HG03066 (cell line): ENCODE data around the gene ZNF185.

Experiments
- ATAC-seq: cut with Tn5 transposase; IDR thresholded peaks from one replicate; pipeline ENCODE4 v1.9.1; 2021; ENCODE audit warnings: low read depth; ENCODE audit not compliant: unreplicated experiment

The ZNF185 gene

DNA sequence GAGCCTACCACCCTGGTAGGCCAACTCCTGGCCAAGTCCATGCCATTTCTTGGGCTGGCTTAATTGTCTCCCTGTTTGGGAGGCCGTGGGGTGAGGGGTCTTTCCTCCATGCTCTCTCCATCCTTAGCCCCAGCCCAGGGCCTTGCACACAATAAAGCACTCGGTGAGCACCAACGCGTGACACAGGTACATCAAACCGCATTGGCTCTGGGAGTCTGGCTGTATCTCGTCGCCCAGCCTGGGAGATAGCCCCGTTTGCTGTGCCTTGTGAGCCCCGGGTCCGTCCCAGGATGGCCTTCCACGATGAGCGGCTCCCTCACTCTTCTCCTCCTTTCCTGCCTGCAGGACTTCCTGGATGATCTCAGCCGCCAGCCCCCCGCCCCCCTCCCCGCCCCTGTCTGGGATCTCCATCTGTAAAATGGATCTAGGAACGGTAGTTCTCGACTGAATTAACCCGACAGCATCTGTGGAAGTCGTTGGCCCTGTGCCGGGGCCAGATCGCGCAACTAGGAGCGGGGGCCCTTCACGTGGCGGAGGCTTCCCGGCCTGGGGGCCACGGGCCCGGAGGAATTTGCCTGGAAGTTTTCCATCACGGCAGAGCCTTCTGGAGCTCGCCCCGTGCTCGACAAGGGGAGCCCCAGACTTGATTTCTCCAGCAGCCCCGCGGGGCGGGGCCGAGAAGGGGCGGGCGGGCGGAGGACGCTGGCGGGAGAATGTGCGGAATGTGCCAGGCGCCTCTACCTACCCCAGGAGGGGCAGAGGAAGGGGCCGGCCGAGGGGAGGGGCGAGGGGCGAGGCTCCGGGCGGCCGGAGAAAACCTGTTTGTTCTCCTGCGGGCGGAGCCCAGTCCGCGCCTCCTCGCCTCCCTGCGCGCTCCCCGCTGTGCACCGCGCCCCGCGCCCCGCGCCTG lies at the start of gene ZNF185:
TSS of gene ZNF185 (plus strand) at position 846 of the 910 bp plus-strand sequence. CDS start 16,423 bp downstream, outside the sequence.
- ATAC-seq: no peak

DNA sequence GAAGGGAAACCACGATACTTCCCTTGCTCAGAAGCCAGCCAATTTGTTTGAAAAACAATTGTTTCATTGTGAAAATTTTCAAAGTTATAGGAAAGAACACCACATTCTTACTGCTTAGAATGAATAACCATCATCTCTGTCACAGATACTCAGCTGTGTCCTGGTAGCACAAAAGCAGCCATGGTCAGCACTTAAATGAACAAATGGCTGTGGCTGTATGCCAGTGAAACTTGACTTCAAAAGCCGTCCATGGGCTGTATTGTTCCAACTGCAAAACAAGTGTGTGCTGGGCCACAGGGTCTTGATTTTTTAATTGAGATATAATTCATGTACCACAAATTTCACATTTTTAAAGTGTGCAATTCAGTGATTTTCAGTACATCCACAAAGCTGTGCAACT lies 47.4 kb upstream of the ZNF185 start:
- ATAC-seq: no peak

DNA sequence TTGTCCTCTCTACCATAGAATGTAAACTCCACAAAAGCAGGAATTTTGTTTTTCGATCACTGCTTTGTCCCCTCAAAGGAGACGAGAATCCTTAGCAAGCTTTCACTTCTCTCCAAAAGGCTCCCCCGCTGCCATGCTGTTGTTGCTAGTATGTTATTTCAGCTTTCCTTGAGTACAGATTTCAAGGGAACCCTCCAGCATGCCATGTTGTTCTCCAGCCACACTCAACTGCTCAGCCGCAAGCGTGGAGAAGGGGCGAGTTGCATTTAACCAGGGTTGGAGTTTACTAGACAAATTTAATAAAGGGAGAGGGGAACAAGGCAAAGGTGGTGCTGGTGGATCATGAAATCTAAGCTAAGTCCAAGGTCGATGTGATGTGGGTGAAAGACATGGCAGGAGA lies 43.9 kb upstream of the ZNF185 start:
- ATAC-seq: no peak

DNA sequence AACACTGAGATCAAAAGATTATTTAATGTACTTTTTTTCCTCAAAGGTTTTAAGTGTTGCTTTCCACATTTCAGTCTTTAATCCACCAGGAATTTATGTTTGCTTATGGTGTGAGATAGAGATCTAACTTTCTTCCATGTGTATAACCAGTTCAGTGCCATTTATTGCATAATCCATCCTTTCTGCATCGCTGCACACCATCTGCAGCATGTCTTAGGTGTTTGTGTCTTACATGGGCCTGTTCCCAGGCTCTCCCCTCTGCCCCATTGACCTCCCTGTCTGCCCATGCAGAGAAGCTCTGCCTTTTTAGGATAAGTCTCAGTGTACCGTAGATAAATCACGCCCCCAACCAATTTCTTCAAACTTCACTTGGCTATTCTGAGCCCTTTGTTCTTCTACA lies 36.8 kb upstream of the ZNF185 start:
- ATAC-seq: no peak

DNA sequence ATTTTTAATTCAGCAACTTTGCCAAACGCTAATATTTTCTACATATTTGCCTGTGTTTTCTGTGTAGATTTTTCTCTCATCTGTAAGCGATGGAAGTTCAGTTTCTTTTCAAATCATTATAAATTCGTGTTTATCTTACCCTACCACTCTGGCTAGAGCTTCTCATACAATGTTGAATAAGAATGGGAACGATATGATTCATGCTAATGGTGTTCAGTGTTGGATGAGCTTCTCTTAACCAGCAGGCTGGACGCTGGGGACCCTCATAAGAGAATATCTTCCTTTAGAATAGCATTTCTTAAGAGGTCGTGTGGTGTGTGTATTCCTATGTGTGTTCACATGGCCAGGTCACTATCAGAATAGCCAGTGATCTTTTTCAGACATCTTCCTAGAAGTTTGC lies 36.0 kb upstream of the ZNF185 start:
- ATAC-seq: no peak

DNA sequence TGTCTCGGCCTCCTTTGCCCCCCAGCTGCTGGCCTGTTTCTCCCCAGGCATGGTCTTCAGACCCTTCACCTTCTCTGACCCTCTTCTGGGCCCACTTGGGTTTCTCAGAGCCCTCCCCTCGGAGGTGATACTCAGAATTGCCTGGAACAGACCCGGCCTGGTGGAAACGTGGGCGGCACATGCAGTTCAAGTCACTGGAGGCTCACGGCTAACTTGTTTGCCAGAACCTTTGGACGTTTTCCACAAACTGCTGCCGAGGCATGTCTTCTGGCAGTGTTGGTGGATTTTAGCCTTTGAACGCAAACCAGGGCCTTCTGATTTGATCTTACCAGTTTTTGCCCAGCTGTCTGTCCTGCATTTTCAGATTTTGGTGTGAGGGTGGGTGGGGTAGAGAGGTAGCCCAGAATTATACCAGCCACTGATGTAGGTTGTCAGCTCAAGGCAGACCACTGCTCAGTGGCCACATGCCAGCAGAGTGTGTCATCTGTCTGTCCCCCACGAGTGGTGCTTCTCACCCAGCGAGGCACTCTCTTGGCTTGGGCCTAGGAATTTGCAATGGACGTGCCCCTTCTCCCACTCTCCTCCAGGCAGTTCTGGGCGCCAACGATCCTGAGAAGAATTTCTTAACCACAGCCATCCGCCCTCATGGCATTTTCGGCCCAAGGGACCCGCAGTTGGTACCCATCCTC lies 32.5 kb upstream of the ZNF185 start:
- no peak for ATAC-seq

DNA sequence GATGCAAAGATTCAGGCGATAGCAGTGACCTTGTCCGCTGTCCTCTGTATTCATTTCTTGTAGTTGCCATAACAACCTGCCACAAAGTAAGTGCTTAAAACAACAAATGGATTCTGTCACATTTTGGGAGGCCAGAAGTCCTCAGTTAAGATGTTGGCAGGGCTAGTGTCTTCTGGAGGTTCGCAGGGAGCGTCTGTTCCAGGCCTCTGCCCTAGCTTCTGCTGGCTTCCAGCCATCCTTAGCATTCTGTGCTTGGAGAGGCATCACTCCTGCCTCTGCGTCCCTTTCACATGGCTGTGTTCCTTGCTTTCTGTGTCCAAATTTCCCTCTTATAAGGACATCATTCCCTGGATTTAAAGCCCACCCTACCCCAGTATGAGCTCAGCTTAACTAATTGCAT lies 31.5 kb upstream of the ZNF185 start:
- no peak for ATAC-seq

DNA sequence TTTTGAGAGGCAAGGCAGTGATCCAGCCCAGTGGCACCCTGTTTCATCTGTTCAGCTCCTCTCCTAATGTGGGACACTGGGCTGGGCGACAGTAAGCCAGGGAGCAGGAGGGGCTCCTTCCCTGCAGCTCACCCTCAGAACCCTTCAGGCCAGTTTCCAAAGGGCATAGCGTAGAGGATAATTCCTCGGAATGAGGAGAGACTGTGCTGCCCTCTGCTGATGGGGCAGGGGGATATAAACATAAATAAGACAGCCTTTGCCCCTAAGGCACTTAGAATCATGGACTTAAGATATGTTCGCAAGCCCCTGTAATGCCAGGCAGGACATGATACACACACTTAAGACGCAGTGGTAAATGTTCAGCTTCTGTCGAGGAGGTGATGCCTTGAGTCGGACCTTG lies 27.9 kb upstream of the ZNF185 start:
- no peak for ATAC-seq

DNA sequence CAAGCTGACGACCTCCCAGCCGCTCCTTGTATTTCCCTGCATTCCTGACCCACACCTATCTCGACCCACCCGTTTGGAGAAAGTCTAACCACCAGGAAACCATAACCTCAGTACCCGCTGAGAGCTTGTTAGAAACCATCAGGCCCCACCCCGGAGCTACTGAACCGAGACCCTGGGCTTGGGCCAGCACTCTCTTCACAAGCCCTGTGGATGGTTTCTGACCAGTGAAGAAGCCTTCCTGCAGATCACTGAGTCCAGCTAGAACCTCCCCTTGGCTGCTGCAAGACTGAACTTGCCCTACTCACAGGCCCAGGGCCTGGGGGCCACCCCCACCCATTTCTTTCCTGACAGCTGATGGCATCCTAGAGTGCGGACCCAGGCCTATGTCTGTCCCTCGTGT lies 26.6 kb upstream of the ZNF185 start:
- ATAC-seq: no peak

DNA sequence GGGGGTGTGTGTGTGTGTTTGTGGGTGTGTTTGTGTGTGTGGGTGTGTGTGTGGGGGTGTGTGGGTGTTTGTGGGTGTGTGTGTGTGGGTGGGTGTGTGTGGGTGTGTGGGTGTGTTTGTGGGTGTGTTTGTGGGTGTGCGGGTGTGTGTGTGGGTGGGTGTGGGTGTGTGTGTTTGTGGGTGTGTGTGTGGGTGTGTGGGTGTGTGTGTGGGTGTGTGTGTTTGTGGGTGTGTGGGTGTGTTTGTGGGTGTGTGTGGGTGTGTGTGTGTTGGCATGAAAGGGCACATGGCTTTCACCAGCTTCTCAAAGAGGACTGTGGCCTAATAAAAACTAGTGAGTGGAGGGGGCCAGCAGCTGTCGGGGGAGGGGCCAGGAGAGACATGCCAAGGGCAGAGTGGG lies 25.3 kb upstream of the ZNF185 start:
- no peak for ATAC-seq

DNA sequence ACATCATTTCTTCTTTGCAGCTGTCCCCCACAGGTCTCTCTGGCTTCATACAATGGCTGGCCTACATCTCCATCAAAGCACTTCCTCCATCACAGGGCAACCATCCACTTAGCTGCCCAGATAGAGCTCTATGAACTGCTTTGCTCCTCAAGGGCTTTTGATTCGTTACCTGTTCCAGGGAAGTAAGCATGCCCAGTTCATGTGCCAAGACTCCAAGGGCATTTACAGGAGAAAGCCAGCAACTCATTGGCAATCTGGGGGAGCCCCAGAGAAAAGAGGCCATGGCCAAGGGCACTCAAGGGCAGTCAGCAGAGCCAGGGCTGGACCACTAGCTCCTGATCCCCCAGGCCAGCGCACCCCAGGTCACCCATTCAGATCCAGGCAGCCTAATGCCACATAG lies 24.5 kb upstream of the ZNF185 start:
- no peak for ATAC-seq

DNA sequence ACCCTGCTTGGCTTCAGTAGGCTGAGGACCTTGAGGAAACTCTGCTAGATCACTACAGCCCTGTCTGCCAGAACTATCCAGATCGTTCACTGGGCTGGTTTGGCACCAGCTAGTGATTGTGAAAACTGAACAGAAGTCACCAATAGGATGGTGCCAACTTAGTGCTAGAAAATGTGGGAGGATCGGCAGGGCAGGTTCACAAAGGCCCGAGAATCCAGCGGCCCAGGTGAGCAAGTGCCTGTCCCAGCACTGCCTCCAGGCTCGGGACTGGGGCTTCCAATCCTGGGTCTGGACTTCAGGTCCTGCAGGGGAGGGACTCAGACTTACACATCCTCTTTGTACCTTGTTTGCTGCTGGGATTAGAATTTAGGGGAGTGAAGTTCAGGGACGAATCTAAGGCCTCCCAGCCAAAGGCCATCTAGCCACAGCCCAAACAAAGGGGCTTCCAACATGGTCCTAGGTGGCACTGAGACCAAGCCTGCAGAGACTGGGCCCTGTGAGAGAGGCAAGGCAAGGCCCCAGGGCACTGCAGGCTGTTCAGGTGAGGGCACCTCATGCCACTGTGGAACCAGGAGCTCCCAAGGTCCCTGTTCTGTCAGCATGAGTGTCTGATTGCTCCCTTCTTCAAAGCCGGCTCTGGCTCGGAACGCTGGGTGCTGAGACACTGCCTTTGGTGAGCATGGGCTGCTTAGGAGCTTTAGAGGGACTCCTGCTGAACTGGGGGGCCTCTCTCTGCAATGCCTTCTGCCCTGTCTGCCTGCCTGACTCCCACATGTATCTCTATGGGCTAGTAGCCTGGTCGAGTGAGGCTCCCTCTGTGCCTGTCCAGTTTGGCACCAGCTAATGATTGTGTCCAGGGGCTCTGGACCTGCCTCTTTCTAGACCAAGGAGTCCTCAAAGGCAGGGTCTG lies 20.7 kb upstream of the ZNF185 start:
- no peak for ATAC-seq

DNA sequence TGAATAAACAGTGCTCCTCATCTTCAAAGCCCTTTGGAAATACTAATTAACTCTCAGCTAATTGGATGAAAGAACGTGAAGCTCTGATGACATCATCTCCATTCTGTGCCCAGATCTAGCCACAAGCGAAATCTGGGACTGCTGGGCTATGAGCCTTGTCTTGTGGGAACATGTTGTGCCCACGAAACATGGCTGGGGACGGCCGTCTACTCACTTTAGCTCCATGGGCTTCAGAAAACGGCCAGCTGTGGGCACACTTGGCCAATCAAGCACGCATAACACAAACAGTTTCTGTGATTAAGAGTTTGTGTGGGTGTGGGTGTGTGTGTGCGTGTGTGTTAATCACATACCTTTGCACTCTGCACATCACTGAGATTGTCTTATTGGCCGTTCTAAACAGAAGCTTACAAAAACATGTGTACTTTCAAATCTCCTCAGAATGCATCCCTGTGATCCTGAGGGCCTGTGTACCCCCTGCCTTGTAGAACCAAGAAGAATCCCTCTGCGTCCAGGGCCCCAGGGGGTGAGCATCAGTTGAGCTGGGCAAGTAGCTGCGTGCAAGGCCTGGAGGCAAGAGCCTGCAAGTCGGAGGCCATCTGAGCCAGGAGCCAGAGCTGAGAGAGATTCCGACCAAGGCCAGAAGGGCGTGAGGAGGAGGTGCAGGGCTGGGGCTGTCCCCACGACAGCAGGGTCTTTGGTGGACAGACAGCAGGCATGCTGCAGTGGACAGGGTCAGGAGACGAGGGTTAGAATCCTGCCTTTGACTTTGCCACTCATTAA lies 18.7 kb upstream of the ZNF185 start:
- no peak for ATAC-seq

DNA sequence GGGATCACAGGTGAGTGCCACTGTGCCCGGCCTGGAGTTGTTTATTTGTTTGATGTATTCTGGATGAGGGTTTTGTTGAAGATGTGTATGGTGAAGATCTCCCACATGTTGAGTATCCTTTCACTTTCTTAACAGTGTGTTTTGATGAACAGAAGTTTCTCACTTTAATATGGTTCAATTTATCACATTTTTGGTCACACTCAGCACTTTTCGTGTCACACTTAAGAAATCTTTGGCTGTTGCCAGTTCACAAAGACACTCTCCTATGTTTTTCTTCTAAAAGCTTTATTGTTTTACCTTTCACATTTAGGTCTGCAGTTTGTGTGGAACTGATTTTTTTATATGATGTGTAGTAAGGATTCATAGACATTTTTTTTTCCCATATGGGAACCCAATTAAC lies 16.6 kb upstream of the ZNF185 start:
- ATAC-seq: no peak

DNA sequence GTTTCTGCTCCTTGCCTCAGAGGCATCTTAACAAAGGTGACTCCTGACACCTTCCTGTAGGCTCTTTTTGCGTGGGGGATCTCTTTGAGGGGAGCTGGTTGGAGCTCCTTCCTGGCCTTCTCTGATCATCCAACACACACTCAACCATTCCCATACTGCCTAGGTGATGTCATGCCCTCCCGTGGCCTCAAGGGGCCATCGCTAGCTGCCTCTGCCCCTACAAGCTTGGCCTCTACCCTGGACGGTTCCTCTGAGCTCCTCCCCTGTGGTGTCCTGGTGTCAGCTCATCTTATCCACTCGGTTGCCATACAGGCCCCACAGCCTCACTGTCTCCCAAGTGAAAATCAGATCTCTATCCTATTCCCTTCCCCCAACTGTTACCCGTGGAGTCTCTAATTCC lies 13.7 kb upstream of the ZNF185 start:
- no peak for ATAC-seq

DNA sequence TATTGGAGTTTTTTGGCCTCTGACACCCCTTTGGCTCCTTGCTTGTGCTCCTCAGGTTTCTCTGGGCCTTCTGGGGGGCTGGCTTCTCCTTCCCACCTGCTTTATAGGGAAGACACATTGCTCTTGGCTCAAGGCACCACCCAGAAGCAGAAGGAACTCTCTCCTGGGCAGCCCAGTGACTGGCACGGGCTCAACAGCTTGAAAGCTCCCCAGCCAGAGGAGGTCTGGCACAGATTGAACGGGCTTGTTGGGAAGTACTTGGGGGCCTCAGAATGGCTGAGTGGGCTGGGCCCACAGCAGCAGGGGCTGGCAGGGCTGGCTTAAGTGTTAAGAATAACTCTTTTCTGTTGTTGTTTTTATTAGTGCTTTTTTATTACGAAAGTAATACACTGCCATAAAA lies 11.2 kb upstream of the ZNF185 start:
- no peak for ATAC-seq

DNA sequence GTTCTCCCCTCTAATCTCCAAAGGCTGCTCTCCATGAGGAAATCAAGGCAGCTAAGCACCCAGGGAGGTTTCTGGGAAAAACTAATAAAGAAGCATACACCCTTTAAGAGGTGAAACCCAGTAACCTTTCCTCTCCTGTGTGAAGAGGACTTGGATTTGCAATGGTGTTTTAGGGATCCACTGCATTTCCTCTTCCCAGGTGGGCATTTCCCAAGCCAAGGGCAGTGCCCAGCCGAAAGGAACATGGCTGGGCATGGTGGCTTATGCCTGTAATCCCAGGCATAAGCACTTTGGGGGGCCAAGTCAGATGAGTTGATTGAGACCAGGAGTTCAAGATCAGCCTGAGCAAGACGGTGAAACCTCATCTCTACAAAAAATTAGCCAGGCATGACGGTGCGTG lies 5.4 kb upstream of the ZNF185 start:
- ATAC-seq: no peak

DNA sequence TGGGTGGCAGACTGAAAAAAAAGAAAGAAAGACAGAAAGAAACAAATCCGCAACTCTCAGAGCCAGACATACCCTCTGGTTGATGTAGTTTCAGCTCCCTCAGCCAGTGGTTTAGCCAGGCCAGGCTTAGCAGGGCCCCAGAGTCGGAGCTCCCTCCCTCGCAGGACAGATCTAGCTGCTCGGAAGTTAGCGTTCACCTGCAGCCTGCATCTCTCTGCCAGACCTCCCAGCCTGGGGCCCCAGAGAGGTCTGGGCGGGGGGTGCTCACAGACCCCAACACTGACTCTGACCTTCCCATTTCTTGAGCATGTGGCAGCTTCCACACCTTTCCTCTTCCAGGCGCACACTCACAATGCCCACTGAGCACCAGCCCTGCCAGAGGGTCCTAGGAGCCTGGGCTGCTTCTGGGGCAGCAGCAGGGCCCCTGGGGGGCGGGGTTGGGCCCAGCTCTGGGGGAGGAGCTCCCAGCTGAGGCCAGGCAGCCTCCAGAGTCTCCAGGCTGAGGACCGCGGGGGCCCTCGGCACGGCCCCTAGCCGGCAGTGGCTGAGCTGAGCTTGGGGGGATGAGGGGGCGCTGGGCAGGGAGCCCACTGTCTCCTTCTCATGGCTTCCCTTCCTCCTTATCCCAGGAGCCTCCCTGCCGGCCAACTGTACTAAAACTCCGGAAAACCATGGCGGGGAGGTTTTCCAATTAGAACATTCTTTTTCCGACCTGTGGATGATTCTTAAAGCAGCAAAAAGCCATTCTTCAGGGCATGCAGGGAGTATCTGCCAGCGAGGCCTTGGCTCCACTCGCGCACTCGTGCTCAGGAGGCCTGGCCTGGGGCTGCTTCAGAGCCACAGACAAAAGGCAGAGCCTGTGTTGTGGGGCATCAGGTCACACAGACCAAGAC lies 4.6 kb upstream of the ZNF185 start:
- ATAC-seq: no peak

DNA sequence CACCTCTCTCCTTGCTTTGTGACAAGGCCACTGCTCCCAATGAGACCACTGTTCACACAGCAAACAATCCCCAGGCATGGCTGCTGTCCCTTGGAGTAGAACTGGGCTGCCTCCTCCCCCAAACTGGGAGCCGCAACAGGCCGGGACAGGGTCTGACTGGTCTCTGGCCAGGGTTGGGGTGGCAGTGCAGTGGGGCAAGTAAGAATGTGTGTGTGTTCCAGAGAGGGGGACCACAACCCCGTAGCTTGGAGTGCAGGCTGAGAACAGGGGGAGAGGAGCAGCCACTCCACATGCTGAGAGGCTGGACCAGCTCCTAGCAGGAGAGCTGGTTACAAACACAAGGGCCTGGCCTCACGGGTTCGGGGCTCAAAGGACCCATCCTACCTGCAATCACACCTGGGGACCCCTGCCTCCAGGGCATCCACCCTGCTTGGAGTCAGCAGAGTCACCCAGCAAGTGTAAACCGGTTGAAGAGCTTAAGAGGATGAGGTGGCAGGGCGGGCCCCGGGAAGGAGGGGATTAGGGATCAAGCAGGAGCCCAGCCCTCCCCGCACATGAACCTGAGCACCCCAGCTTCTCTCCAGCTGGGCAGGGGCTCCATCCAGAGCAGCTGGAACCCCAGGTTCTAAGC lies 3.8 kb upstream of the ZNF185 start:
- ATAC-seq: no peak
